GM18861 (cell line): ENCODE results near the gene ATL2.
"Not testable (repeated sequence)": the region's sequence is repeated elsewhere in the genome, so short reads cannot be mapped to it uniquely, and the experiment has no call there.

Experiments used
- ATAC-seq: cut with Tn5 transposase; IDR thresholded peaks from one replicate; pipeline ENCODE4 v1.9.1; 2021; ENCODE audit not compliant: unreplicated experiment

The ATL2 gene

DNA sequence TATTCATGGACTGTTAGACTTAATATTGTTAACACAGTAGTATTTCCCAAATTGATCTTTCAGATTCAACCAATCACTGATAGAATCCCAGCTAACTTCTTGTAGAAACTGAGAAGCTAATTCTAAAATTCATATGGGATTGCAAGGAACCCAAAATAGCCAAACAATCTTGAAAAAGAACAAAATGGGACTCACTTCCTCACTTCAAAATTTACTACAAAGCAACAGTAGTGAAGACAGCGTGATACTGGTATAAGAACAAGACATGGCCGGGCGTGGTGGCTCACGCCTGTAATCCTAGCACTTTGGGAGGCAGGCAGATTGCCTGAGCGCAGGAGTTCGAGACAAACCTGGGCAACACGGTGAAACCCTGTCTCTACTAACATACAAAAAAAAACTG, 46.3 kb downstream of the ATL2 start:
- ATAC-seq = no peak

GRCh38 chr2:38327580-38327979, 49.5 kb downstream of the ATL2 start:
- ATAC-seq = no peak

- no peak for ATAC-seq
Observed at GRCh38 chr2:38323623-38324022, 53.5 kb downstream of the ATL2 start.

DNA sequence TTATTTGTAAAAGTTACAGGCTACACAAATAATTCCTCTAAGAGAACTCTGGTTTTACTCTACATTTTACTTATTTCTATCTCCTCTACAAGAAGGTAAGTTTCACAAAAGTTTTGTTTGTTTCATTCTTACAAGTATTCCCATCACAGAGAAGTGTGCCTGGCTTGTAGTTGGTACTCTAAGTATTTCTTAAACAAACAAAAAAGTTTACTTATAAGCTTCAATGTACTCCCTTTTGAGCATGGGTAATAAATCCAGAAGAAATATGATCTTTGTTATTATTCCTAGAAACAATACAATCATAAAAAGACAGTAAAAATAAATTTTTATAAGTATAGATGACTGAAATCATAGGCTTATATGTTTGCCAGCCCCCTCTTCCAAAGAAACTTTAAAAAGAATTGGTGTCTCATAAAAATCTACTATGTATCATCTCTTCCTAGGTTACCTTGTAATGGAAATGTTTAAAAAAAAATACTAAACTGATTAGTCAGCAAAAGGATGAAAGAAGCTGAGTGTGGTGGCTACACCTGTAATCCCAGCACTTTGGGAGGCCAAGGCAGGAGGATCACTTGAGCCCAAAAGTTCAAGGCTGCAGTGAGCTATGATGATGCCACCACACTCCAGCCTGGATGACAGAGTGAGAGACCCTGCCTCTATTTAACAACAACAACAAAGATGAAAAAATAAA, 54.7 kb downstream of the ATL2 start:
- ATAC-seq = no peak

- ATAC-seq = not testable (repeated sequence)
Observed at GRCh38 chr2:38319240-38319639, 57.8 kb downstream of the ATL2 start.

- no peak for ATAC-seq
Observed at GRCh38 chr2:38317725-38318124, 59.3 kb downstream of the ATL2 start.

DNA sequence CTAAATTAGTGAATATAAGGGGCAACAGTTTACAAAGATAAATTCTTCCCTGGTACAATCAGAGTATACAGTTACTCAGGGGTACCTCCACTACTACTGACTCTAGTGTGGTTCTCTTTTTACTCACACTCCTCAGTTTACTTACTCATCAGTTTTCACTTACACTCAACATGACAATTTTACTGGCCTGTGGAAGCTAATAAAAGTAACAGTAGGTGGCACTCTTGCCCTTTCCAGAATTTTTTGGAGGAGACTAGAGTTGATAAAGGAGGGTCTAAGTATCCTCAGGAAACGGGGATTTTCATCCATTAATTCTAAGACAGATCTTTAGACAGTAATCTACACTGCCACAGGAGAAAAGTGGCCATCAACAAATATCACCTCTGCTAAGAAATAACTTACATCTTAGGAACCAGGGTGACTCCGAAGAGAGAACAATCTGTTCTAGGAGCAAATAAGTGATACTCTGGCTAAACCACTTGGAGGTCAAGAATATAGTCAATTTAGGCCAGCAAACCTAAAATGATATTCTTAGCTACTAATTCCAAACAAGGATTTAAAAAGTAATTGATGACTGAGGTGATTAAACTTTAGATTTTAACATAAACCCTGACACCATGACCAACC, 61.3 kb downstream of the ATL2 start:
- no peak for ATAC-seq

DNA sequence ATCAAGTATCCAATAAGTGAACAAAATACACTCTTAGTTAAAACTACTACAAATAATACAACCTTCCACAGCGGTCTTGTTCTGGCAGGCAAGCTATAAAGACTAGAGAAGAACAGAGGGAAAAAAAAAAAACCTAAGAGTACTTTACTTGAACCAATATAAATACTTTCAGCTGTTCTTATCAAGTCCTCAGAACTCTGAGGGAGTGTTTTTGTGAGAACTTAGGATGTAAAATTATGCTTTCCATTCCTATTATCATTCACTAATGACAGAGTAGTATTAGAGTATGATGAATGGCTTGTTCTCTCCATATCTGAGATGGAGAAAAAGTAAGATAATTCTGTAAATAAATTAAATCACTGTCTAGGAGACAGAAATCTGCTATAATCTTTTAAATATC, 68.3 kb downstream of the ATL2 start:
- no peak for ATAC-seq

DNA sequence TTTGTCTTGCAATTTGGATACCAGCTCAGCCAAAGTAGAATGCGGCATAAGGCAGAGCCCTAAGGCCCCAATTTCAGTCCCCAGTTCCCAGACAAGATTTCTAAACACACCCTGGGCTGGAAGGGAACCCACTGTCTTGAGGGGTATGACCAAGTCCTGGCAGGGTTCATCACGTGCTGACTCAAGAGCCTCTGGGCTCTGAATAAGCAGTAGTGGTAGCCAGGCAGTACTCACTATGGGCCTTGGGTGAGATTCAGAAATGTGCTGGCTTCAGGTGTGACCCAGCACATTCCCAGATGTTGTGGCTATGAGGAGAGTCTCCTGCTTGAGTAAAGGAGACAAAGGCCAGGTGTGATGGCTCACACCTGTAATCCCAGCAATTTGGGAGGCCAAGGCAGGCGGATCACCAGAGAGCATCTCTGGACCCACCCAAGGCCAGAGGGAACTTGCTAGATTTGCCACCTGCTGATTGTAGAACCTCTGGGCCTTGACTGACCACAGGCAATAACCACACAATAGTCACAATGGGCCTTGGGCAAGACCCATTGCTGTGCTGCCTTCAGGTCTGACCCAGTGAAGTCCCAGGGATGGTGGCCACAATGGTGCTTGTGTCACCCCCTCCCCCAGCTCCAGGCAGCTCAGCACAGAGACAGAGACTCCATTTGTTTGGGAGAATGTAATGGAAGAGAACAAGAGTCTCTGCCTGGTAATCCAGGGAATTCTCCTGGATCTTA, 74.9 kb downstream of the ATL2 start:
- ATAC-seq = no peak

- ATAC-seq = no peak
Observed at GRCh38 chr2:38301340-38301968, 75.6 kb downstream of the ATL2 start.

GRCh38 chr2:38298539-38298938, 78.5 kb downstream of the ATL2 start:
- ATAC-seq = no peak

DNA sequence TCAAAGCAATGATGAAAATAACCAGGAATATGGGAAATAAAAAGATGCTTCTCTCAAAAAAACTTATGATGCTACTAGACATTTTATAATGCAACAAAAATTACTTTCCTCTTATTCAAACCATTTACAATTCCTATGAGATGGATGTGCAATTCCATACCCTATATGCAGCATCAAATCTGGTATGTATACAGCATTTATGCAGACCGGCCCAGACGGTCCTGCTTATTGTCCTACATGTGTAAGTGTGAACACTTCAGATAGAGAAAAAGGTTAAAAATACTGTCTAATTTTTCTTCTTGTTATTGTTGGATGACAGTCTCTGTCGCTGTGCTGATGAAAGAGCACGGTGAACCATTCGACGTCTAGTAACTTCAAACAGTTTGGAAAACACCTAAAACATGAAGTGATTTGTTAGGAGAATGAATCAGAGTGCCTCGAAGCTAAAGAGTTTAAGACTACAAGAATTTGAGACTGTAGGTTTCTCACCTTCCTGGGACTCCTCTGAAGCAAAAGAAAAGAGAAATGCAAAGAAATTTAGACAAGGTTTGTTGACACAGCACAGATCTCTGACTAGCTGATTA, 80.8 kb downstream of the ATL2 start:
- ATAC-seq = no peak

GRCh38 chr2:38294597-38294996, 82.5 kb downstream of the ATL2 start:
- no peak for ATAC-seq

DNA sequence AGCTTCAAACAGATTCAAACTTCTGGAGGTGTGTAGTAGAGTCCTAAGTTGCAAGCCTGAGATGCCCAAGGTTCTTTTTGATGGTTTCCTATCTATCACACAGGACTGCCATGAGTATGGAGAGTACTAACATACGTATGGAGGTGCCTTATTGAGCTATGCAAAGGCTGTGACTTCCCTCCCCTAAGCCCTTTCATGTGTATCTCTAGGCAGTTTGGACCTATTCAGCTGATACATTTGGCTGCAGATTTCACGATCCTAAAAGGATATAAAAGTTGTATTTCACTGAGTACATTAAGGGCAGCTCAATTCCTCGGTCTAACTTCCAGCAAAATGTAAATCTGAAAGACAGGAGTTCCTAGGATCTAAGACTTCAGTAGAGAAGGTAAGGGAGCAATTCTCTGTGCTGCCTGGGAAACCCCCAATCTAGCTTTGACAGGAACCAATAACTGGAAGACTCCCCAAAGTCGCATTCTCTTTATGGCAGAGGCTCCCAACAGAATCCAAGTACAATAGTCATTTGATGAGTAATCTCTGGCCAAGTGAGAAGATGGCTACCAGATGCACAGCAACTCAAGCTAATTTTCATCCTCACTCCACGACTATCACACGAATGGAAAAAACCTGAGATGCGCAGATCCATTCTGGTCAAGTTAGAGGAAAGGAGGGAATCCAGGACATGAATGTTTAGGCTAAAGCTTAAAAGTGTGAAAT, 83.8 kb downstream of the ATL2 start:
- no peak for ATAC-seq

- ATAC-seq = no peak
Observed at GRCh38 chr2:38290332-38290731, 86.7 kb downstream of the ATL2 start.

DNA sequence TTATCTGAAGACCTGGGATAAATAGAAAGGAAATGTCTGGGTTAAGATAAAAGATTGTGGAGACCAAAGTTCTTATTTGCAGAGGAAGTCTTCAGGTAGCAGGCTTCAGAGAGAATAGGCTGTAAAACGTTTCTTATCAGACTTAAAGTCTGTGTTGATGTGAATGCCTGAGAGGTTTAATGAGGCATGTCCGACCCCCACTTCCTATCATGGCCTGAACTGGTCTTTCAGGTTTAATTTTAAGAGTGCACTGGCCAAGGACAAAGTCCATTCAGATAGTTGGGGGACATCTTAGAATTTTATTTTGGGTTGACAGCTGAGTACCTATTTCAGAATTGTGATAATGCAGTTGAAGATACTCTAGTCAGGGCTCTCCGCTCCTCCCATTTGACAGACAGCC, 92.1 kb downstream of the ATL2 start:
- no peak for ATAC-seq

DNA sequence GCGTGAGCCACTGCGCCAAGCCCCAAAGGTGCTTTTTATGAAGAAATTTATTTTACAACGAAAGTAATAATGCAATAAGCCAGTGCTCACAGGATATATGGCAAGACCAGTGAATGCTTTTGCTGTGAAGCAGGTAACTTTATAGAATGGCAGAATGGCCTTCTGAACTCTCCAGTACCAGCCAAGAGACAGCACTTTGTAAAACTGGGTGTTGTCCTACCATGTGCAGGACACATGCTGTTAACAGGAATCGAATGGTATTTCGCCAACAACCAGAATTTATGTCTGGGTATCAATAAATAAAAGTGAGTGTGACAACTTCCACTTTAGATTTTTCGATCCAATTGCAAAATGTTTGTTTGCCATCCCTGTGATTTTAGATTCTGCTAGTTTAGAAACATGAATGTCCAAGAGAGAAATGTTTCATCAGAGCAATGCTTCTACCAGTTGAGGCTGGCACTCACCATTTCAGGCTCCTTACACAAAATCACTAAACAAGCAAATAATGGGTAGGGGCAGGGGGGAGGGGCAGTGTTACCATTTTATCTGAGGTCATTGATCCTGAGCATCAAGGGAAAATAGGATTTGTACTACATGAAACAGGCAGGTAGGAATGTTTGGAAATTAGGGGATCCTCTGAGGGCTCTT, 95.9 kb downstream of the ATL2 start:
- ATAC-seq = no peak

DNA sequence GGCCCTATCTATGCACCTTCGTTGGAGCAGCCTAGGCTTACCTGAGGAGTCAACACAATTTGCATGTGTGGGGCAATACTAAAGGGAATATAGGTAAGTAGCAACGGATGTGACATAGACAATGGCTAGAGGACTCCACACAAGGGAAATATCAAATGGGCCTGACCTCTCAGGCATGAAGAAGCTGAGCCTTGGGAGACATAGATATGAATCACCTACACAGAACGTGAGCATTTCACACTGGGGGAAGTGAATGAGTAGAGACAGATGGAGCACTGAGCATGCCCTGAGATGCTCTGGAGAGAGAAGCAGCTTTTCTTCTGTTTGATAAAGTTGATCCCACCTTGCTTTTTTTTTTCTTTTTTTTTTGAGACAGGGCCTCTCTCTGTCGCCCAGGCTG, 97.9 kb downstream of the ATL2 start:
- ATAC-seq = no peak

GRCh38 chr2:38278117-38278438, 99.0 kb downstream of the ATL2 start:
- ATAC-seq = not testable (repeated sequence)
